GM18517 (cell line): ENCODE data around the gene CDKN2C.
A peak's percentile ranks its signal among the peaks of the same experiment; 100 is the strongest.
"Not testable (repeated sequence)": the region's sequence is repeated elsewhere in the genome, so short reads cannot be mapped to it uniquely, and the experiment has no call there.

Source experiments
- ATAC-seq: cut with Tn5 transposase; IDR thresholded peaks from one replicate; pipeline ENCODE4 v1.9.1; 2021; ENCODE audit warnings: mild to moderate bottlenecking, moderate library complexity; ENCODE audit not compliant: unreplicated experiment

Gene CDKN2C

DNA sequence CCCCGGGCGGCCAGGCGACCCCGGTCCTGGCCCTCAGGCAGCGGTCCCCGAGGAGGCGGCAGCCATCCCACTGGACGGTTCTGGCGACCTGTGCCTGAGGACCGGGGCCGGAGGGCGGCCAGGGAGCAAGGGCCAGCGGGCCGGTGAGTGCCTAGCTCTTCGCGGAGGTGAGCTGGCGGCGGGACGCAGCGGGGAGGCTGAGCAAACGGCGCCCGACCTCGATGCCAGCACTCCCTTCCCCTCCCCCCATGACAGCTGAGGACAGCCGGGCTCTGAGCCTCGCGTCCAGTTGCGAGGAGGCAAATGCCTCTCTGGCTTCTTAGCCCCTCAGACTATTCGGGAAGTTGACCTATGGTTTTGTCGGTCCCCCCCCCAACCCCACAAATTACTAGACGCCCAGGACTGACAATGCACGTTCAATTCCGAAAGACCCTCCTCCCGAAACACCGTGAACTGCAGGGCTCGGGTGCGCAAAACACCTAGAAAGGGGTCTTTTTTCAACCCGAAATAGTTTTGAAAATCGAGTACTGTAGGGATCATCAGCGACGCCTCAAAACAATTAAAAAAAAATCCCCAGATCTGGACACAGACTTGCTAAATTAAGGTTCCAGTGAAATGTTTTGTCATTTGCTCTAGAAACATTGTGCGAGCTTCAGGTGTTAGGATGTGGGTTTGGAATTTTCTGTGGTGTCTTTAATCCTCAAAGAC, 8.3 kb downstream of the CDKN2C start:
- peak; percentile 34 for ATAC-seq

DNA sequence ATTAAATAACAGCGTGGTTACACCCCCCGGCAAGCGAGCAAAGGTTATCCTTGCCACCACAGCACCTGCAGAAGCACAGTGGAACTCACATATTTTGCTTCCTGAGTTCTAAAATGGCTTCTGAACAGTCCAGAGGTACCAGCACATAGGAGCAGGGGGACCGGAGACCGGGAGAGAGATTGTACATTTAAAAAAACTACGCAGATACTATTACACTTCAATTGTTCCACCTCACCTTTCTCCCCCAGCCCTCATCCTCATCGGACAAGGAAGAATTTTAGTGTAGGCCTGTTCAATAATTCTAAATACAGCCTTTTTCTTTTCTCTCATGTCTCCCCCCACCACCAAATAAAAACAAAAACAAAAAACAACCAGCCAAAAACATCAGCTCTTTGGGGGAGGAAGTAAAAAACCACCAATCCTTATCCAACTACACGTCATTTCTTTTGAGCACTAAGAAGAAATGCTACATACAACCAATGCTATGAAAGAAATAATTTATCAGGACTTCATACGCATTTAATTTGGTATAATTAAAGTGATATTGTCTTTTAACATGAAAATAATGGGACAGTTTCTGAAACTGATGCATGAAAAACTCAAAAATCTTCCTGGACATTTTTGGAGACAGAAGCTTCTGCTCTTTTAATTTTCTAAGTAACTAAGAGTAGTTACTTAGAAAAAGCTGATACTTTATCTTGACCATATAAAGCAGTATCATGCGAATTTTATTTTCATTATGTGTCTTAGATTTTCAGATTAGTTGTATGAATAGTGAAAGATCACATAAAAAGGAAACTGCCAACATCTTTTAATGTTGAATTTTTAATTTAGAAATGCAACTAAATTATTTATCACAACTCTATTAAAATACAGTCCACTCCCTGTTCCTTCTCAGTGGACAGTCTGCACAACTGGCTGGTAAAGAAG, 9.1 kb downstream of the CDKN2C start:
- no peak for ATAC-seq

DNA sequence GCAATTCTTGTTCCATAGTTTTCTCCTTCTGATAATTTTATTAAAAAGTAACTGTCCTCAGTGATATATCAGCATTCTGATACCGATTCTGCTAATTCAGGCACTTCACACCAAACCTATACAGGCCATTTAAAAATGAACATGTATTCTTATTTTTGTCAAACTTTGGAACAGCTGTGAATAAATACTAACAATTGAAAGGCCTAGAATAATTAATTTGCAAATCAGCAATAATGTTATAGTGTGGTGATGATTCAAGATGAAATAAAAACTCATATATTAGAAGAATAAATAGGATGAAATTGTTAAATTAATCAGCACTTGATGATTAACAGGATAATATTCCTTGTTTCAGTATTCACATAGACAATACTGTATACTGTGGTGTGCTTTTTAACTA, 9.9 kb downstream of the CDKN2C start:
- ATAC-seq = no peak

DNA sequence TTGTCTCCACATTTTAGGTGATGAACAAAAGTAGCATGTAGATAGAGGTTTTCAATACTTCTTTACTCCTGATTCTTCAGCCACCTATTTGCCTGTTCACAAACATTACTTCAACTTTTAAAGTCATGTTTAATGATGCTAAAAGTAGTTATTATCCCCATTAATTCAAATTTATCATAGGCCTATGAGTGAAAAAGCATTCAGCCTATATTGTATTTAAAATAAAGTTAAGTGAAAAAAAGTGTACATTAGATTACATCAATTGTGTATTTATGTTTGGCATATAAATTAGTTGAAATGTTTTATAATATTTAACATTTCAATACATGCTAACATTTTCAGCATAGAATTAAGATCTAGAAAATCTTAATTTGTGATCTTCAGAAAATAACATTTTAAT, 10.5 kb downstream of the CDKN2C start:
- ATAC-seq = no peak

DNA sequence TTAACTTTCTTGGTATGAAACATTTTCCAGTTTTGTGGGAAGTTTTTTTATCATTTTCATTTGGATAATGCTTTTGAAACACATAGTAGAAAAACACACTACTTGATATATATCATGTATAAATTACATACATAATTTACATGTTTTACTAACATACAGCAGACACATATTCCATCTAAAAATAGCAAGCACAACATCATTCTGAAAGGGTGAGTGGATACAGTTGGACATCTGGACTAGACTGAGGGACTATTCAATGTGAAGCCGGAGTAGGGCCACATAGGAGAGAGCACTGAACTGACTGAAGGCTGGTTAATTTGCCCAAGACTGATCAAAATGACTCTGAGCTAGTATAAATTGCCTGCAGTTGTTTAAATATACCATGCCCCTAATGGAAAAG, 11.7 kb downstream of the CDKN2C start:
- ATAC-seq = no peak

DNA sequence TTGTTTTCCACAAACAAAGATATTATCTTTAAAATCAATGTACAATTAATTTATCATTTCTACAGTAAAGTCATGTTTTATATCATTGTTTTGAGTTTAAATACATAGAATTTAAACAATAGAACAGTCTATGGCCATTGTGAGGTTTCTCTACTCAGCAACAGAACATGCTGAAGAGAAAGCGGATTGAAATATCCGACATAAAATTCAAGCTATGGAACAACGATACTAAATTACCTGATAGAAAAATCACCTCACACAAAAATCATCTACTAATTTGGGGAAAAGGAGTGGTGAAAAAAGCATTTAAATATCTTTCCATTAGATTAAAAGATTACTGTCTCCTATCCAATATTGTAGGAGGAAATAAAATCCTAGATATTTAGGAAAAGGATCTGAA, 12.6 kb downstream of the CDKN2C start:
- ATAC-seq = no peak

DNA sequence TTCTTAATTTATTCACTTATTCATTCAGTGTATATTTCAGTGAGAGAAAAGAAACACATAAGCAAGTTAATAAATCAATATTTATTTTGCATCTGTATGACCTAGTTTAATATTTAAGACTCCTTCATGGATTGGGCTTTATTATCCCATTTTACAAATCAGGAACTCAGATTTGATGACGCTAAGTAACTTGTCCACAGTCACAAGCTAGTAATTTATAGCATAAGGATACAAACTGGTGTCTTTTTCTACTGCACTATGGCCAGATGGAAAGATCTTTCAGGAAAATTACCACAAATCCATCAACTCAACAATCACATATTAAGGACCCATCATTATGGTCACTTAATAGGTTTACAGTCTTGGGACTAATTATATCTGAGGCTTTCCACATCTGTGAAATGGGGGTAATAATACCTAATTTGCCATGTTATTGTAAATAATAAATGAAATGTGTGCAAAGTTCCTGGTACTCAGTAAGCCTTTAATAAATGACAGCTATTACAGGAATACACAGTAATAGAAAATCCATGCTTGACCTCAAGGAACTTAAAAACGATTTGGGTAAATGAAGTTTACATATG, 13.3 kb downstream of the CDKN2C start:
- no peak for ATAC-seq

DNA sequence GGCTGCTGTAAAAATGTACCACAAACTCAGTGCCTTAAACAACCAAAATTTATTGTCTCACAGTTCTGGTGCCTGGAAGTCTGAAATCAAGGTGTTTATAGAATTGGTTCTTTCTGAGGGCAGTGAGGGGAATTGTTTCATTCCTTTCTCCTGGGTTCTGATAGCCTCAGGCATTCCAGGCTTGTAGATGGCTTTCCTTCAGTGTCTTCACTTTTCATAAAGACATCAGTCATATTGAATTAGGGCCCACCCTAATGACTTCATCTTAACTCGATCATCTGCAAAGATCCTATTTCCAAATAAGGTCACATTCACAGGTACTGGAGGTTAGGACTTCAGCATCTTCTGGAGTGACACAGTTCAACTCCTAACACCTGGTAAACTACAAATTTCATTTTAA, 15.0 kb downstream of the CDKN2C start:
- ATAC-seq = no peak

DNA sequence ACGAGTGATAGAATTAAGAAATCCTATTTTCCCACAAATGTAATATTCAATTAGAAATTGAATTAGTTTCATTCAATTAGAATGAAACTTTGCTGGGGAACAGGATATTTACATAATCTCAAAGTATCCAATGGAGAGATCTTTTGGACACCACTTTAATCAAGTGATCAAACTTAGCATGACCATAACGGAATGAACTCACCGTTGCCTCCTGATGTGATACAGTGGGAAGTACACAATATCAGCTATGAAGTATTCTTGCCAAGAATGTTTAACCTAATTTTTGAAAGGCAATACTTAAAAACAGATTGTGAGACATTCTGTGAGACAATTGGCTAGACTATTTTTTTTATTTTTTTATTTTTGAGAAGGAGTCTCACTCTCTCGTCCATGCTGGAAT, 16.6 kb downstream of the CDKN2C start:
- ATAC-seq = no peak

DNA sequence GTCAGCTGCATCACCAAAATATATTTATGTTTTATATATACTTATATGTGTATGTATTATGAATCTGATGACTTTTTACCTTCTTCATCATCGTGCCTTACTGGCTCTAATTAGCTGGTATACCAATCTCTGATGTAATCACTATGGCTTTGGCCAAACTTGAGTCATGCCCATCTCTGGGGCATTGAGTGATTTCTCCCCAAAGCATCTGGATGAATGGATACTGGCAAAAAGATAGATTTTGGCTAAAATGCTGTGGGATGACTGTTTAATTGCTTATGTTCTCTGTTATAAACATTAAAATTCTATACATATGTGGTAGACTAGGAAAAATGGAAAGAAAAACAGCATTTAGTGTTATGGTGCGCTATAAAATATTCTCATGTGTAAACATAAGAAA, 19.6 kb downstream of the CDKN2C start:
- no peak for ATAC-seq

DNA sequence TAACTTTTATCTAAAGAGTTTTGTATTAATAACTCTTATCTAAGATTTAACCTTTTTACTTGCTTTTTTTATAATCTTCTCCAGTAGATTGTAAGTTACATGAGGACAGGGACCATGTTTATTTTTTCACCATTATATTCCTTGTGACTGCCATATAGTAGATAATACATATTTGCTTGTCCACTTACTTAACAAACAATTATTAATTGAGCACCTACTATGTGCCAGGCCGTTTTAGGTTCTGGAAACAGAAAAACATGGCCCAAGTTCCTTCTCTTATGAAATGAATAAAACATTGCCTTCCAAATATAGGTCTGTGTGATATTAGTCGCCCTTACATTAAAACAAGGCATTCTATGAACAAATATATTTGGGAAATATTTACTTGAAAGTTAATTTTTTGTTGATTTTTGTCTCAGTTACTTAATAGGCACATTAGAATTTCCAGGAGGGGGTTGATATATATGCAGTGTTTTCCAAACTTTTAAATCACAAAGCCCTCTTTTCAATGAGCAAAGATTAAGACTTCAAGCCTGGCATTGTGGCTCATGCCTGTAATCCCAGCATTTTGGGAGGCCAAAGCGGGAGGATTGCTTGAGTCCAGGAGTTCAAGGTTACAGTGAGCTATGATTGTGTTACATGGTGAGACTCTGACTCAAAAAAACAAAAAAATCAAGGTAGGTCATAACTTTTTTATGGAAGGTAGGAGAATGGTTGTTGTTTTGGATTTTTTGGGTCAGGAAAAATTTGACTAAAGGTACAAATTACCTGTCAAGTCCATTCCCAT, 22.7 kb downstream of the CDKN2C start:
- ATAC-seq = no peak

DNA sequence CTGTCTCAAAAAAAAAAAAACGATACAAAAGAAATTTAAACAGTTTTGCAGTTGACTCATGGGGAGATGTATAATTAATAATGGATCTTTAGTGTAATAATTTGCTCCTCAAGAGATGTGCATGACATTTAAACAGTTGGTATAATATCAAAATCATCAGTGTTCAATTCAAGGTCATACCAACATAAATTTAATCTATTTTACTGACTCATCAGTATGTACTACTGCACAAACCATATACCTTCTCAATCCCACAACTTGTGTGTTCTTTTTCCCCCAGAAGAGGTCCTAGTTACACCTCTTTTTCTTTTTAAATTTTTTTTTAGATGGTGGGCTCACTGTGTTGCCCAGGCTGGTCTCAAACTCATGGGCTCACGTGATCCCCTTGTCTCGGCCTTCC, 23.6 kb downstream of the CDKN2C start:
- no peak for ATAC-seq

DNA sequence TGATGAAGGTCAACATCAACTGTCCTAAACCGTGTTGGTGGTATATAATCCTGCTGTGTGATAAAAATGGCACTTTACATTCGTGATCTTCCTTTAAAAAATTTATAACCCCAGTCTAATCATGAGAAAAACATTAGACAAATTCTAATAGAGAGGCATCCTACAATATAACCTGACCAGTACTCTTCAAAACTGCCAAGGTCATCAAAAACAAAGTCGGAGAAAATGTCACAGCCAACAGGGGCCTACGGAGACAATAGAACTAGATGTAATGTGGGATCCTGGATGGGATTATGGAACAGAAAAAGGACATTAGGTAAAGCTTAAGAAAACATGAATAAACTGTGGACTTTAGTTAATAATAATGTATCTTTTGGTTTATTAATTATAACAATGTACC, 25.0 kb downstream of the CDKN2C start:
- ATAC-seq = no peak

DNA sequence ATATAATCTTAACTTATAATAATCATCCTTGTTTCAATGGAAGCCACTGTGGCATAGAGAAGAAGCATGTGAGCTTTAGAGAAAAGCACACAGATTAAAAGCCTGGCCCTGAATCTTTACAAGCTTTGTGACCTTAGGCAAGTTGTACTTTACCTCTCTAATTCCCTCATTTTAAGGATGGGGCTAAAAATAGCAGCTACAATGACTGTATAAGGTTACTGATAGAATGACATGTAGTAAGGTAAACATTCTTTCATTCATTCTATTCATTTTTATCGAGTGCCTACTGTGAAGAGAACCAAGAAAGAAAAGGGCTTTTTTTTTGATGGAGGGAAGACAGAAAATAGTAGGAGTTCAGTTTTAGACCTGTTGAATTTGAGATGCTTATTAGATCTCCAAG, 25.6 kb downstream of the CDKN2C start:
- ATAC-seq = no peak

DNA sequence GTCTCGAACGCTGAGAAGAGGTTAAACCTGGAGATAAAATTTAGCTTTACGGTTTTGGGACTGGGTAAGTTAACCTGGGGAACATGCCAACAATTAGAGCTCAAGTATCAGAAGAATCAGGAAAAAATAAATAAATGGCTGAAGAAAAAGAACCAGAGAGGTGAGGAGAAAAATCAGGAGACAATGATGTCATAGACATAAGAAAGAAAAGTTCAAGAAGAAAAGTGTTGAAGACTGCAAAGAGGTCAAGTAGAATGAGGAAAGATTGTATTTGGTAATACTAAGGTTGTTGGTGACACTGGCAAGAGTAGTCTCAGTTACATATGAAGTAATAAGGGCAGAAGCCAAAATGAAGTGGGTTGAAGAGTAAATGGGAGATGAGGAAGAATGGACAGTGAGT, 26.0 kb downstream of the CDKN2C start:
- no peak for ATAC-seq

DNA sequence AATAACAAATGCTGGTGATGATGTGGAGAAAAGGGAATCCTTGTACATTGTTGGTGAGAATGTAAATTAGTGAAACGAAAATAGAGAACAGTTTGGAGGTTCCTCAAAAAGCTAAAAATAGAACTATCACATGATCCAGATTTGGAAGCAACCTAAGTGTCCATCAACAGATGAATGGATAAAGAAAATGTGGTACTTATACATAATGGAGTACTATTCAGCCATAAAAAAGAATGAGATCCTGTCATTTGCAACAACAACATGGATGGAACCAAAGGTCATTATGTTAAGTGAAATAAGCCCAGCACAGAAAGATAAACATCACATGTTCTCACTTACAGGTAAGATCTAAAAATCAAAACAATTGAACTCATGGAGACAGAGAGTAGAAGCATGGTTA, 29.3 kb downstream of the CDKN2C start:
- not testable (repeated sequence) for ATAC-seq

DNA sequence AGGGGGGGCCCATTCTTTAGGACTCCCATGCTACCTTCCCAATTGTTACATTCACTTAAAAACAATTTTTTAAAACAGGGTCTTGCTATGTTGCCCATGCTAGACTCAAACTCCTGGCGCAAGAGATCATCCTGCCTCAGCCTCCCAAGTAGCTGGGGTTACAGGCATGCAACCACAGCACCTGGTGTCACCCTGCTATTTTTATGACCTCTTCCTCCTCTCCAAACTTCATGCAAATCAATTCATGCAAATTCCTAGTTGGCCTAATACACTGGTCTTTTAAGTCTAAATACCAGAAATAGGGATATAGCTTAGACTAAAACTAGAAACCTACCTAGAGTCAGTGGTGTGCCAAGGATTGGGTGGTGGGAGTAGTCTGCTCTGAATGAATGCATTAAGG, 30.1 kb downstream of the CDKN2C start:
- ATAC-seq = no peak

DNA sequence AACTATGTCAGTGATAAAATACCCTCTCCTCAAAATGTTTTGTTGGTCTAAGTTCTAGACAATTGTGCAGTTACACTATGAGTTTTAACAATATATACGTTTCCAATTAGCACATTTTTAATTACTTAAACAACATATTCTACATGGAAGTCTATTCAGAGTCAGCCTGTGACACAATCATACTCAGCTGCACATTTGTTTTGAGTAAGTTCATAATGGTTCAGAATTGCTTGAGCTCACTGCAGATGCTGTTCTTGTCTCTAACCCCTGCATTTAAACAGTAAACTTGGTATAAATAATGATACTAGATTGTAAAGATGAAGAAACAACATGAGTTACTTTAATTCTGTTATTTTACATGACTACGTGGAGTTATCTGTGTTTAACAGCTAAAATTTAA, 30.6 kb downstream of the CDKN2C start:
- ATAC-seq = no peak

DNA sequence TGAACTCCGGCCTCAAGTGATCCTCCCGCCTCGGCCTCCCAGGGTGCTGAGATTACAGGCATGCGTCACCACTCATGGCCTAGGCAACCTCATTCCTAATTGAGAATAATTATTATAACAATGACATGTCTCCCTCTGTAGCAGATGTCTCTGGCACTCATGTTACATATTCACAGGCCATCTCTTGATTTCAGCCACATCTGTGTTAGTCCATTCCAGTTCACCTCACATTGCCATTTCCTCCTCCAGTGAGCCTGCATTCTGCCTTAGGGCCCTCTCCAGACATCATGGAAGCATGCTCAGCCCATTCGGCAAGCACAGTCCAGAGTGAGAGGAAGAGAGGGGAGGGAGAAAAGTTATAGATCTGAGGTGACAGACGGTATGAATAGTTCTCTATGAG, 32.5 kb downstream of the CDKN2C start:
- no peak for ATAC-seq

DNA sequence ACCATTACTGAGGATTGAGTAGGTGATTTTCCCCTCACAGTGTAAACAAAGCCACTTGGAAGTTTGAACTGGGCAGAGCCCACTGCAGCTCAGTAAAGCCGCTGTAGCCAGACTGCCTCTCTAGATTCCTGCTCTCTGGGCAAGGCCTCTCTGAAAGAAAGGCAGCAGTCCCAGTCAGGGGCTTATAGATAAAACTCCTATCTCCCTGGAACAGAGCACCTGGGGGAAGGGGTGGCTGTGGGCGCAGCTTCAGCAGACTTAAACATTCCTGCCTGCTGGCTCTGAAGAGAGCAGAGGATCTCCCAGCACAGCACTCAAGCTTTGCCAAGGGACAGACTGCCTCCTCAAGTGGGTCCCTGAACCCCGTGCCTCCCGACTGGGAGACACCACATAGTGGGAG, 35.5 kb downstream of the CDKN2C start:
- ATAC-seq = not testable (repeated sequence)

DNA sequence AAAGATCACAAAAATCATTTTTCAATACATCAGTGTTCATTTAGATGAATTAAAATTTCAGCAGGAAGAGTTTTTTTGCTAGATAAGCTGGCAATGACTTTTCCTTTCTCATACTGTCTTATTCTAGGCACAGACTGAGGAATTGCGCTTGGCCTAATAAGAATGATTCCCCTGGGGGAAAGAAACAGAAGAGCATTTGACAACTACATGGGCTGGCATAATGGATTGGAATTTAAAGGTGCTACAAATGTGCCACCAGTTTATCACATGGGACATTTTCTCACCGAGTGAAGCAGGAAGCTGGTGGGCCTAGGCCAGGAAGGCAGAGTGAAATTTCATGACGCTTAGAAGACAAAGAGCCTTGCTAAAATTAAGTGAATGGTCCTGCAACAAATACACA, 39.3 kb downstream of the CDKN2C start:
- ATAC-seq = no peak
